Activated T-helper 1 cell treated with anti-CD3 and anti-CD28 coated beads, Interleukin-2, amount 50 U/mL, for 16 hours (primary cell): ENCODE data around the gene LRRK1.

Experiments
- DNase-seq, 2 donors: peaks; one replicate each; pipeline ENCODE4 v3.0.0-alpha.2; 2020; ENCODE audit warnings: low read depth in 1 of 2, low spot score in 1 of 2

The LRRK1 gene

DNA sequence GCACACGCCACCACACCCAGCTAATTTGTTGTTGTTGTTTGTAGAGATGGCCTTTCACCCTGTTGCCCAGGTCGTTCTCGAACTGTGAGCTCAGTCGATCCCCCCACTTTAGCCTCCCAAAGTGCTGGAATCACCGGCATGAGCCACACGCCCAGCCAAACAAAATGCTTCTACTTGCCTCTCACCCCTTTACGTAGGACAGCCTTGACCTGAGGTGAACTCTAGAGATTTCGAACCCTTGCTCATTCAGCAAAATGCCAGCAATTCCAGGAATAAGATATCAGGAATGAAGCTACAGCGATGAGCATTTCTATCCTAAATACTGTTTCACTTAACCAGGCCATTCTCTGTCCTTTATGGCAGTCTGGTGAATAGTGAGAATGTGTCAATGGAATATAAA, 135.0 kb downstream of the LRRK1 start:
- DNase-seq, result no peak

DNA sequence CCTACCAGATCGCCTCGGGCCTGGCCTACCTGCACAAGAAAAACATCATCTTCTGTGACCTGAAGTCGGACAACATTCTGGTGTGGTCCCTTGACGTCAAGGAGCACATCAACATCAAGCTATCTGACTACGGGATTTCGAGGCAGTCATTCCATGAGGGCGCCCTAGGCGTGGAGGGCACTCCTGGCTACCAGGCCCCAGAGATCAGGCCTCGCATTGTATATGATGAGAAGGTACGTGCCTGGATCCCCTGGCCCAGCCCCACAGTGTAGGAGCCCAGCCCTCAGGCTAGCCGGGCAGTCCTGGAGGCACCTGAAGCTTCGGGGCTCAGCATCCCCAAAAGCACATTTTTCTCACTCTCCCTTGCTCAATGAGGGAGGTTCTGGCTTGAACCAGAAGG, 135.8 kb downstream of the LRRK1 start:
- no peak for DNase-seq

- no peak for DNase-seq
Measured at GRCh38 chr15:101055411-101055810, 136.3 kb downstream of the LRRK1 start.

GRCh38 chr15:101056366-101057334, 137.5 kb downstream of the LRRK1 start:
- DNase-seq, result no peak

DNA sequence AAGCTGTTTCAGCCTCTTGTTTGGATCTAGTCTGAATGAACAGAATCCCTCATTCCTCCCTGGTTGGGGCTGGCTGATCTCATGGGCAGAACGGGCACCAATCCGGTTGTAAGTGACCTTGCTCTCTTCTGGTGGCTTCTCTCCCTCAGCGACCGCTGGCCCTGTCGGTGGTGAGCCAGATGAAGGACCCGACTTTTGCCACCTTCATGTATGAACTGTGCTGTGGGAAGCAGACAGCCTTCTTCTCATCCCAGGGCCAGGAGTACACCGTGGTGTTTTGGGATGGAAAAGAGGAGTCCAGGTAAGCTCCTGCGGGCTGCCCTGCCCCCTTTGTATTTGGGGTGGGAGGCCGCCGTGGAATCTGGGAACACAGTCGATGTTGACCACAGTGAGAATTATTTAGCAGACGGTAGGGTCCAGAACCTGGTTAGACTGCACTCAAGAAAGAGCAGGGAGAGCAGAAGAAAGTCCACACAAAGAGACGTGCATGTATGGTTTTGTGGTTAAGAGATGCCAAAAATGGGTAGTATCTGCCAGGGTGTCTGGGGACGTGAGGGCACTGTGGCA, 138.8 kb downstream of the LRRK1 start:
- no peak for DNase-seq

- DNase-seq, result no peak
Measured at GRCh38 chr15:101058735-101059134, 139.6 kb downstream of the LRRK1 start.

GRCh38 chr15:101059381-101060341, 140.5 kb downstream of the LRRK1 start:
- no peak for DNase-seq

DNA sequence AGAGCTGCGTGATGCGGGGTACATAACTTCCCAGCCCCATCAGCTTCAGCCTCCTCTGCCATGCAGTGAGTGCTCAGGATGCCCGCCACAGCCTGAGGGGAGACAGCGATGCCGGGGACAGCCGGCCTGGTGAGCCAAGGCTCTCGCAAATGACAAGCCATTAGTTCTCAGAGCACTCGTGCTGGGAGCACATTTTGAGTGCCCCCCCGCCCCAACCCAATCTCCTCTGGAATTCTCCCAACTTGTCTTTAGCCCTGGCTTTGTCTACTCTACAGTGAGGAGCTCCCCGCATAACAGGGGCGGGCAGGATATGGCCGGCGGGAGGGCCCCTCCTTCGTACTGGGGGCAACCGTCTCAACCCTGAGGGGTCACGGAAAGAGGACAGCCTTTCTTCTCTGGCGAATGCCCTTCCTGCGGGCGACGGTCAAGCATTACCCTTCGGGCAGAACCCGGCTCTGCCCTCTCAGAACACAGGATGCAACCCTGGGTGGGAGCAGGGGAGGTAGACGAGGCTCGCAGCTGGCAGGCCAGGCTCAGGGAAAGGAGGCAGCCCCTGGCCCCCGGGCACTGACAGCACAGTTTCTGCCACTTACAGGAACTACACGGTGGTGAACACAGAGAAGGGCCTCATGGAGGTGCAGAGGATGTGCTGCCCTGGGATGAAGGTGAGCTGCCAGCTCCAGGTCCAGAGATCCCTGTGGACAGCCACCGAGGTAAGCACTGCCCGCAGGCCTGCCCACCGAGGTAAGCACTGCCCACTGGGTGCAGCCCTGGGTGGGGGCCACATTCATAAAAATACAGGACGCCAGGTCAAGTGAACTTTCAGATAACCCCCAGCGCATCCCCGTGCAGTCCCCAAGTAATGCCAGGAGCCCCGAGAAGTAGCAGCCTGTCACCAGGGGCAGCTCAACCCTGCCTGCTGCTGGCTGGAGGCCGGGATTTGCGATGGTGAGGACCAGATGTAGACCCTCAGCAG, 141.7 kb downstream of the LRRK1 start:
- DNase-seq, result no peak

GRCh38 chr15:101062063-101062462, 142.9 kb downstream of the LRRK1 start:
- no peak for DNase-seq

DNA sequence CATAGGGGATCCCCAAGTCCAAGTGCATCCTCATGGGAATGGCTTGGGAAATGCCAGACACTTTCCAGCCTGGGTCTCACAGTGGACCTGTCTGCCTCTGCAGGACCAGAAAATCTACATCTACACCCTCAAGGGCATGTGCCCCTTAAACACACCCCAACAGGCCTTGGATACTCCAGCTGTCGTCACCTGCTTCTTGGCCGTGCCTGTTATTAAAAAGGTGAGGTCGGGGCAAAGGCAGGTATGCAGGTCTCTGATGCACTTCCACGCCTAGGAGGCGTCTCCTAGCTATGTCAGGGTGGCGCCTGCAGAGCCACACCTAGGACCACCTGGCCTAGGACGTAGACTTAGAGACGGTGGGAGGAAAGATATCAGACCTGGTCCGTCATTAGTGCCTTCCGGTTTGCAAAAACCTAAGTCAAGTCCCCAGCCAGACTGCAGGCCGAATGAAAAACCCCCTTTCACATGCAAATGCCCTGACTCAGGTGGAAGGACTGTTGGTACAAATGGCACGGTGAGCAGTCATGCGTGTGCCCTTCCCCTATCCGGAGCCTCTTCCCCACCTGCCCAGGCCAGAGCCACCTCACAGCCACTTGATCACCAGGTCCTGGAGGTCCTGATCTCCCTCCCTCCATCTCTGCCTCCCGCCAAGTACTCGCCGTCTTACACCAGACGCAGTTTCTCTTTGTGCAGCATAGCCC, 143.5 kb downstream of the LRRK1 start:
- DNase-seq, result no peak

DNA sequence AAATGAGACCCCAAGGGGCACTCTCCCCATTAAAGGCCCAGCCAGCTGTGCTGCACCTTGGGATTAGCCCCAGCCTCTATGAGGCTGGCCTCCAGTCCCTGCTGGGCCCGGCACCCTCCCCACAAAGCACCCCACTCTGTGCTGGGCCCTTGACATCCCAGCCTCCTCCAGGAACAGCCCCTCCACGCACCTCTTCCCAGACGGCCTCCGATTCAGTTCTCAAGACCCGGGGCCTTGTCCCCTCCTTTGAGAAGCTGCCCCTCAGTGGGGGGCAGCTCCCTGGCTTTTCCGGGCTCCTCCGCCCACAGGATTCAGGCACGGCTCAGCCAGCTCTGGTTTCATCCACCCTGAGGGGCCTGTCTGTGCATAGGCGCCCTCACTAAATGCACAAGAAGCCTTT, 144.1 kb downstream of the LRRK1 start:
- DNase-seq, result no peak

- DNase-seq, result no peak
Measured at GRCh38 chr15:101063891-101064794, 145.0 kb downstream of the LRRK1 start.

DNA sequence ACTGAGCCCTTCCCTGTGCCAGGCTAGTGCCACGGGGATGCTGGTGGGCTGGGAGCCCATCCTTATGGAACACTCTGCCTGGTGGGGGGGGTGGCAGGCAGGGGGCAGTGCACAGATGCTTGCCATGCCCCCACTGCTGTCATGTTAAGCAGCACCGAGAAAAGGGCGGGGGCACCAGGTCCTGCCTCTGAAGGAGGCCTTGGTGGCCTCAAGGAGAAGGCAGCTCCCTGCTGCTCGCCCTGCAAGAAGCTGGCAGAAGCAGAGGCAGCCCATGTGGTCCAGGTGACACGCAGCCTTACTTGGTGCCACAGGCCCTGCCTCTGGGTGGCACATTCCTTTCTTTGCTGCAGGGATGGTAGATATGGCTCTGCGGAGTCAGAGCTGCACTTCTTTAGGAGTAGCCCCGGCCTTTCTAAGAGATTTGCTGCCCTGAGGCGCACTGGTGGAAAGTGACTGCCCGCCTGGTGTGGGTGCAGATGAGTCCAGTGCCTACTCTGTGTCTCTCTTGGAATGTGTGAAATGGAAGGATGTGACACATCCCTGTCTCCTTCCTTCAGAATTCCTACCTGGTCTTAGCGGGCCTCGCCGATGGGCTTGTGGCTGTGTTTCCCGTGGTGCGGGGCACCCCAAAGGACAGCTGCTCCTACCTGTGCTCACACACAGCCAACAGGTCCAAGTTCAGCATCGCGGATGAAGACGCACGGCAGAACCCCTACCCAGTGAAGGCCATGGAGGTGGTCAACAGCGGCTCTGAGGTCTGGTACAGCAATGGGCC, 145.8 kb downstream of the LRRK1 start:
- no peak for DNase-seq

GRCh38 chr15:101065570-101066221, 146.5 kb downstream of the LRRK1 start:
- no peak for DNase-seq

DNA sequence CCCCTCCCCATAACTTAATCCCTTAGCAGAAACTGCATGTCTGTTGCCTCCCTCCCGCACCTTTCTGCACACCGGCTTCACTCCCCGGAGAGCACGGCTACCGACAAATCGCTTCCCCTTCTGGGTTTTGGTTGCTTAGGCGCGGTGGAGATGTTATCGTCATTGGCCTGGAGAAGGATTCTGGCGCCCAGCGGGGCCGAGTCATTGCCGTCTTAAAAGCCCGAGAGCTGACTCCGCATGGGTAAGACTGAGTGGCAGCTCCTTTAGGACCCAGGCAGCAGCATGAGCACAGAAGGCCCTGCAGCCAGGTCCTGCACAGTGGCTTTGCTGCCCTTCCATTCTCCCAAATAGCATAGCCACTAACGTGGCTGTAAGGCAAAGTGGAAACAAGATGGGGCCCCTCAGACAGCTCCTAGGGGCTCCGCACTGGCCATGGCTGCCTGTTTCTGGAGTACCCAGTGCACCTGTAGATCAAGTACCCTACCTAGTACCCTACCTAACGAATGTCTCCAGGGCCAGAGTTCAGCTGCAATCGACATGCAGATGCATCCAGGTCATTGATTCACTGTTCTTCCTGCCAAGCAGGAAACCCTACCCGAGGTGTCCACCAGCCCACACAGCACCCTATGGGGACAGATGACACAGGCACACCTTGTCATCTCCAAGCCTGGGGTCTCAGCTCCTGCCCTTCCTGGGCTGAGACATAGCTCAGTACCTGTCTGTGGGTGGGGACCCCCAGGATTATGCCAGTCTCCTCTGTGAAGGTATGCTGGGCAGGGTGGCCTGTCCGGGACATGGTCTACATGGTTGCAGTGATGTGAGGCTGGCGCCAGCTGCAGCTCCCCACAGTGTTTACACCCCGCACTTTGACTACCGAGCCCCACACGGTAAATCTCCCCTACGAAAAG, 147.6 kb downstream of the LRRK1 start:
- DNase-seq, result no peak
